GM18951 (cell line): Measurements from ENCODE around the gene PRPSAP2.

Experiments
- POLR2A ChIP-seq: IDR thresholded peaks from 4 replicates; pipeline ENCODE4 v1.6.1; 2011; ENCODE audit warnings: mild to moderate bottlenecking; ENCODE audit not compliant: insufficient read length, insufficient read depth; ENCODE audit errors: extremely low read depth
- in situ Hi-C: fragments of 300-500 bp; cut with MboI; formaldehyde crosslinking; loops from one replicate; pipeline ENCODE4 v1.12.0; 2022; ENCODE audit warnings: low sequenced_read_pairs, mixed read lengths, inconsistent platforms; ENCODE audit not compliant: unreplicated experiment

Gene PRPSAP2

DNA sequence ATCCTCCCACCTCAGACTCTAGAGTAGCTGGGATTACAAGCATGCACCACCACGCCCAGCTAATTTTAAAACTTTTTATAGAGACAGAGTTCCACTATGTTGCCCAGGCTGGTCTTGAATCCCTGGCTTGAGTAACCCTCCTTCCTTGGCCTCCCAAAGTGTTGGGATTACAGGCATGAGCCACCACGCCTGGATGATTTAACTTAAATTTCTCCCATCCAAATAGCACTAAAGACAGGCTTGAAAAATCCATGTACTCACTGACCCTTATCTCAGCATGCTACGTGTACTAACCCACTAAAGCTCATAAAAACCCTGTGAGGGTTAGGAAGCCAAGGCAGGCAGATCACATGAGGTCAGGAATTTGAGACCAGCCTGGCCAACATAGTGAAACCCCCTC, 98.7 kb downstream of the PRPSAP2 start:
- in situ Hi-C loops, result no loop called here
- no peak for TF ChIP-seq POLR2A

DNA sequence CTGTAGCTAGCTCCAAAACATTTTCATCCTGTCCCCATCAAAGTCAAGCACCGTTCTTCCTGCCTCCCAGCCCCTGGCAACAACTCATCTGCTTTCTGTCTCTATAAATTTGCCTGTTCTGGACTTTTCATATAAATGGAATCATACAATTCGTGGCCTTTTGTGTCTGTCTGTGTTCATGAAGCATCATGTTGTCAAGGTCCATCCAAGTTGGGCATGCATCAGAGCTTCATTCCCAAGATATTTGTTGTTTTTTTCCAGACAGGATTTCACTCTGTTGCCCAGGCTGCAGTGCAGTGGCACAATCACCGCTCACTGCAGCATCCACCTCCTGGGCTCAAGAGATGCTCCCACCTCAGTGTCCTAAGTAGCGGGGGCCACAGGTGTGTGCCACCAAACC, 99.9 kb downstream of the PRPSAP2 start:
- in situ Hi-C loops, result no loop called here
- no peak for TF ChIP-seq POLR2A

DNA sequence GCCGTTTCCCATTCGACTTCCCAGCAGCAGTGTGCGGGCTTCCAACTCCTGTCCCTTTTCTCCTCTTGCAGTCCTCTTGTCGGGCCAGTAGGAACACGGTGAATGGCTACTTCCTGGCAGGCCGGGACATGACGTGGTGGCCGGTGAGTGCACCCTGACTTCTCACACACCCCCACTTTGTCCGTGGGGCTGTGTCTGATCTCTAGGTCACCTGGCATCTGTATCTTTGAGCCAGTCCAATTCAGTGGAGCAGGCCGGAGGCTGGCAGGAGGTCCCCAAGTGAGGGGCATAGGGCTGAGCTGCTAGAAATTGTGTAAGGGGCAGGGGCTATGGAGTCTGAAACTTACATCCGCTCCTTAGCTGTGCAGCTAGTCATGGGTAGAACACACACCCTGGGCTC, 100.7 kb downstream of the PRPSAP2 start:
- in situ Hi-C loops, result no loop called here

DNA sequence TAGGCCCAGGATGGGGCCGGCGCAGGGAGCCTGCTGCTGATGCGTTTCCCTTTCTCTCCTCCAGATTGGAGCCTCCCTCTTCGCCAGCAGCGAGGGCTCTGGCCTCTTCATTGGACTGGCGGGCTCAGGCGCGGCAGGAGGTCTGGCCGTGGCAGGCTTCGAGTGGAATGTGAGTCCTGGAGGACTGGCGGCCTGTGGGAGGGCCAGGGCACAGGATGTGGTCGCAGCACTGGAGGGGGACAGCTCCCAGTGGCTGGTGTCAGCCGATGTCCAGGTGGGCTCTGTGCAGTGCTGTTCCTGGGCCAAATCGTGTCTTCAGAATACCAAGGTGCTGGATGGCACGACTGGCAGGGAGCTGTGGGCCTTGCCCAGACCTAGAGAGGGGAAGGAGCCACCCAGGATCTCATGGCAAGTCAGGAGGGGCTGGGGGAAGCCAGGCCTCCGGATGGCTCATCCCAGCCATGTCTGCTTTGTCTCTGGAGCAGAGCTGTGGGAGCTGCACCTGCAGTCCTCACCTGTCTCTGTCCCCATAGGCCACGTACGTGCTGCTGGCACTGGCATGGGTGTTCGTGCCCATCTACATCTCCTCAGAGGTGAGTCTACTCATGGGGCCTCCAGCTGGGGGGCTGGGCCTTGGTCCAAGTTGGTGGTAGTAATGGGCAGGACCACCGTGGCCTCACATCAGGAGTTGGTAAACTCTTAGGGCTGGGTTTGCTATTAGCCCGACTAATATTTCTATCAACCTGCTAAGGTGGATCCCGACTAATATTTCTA, 101.3 kb downstream of the PRPSAP2 start:
- in situ Hi-C loops, result no loop called here
- no peak for TF ChIP-seq POLR2A

More for the DNA sequence above, 100.7 kb downstream of the PRPSAP2 start:
- no peak for TF ChIP-seq POLR2A

DNA sequence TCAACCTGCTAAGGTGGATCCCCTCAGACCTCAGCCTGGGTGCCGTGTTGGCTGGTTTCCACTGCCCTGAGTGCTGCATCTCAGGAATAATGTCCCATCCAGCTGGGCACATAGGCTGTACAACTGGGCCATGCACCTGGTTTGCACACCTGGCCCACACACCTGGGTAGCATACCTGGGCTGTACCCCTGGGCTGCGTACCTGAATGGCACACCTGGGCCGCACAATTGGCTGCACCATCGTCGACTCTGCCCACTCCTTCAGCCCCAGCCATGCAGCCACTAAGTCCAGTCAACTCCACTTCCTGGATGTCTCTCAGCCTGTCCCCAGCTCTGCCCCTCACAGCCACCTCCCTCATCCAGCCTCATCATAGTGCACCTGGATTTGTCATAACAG, 101.9 kb downstream of the PRPSAP2 start:
- in situ Hi-C loops, result no loop called here

DNA sequence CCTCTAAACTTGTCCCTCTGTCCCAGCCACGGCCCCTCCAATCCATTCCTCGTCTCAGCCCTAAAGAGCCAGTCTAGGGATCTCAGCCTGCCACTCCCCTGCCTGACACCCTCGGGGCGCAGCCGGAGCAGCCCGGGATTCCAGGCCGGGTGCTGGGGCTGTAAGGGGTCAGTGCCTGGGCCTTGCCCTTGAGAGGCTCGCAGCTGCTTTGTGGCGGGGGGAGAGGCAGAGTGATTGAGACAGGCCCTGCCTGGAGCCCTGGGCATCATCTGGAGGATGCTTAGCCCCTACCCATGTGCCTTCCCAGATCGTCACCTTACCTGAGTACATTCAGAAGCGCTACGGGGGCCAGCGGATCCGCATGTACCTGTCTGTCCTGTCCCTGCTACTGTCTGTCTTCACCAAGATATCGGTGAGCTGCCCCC, 102.3 kb downstream of the PRPSAP2 start:
- in situ Hi-C loops, result no loop called here
- TF ChIP-seq POLR2A, result no peak

More for the DNA sequence above, 101.9 kb downstream of the PRPSAP2 start:
- TF ChIP-seq POLR2A, result no peak

DNA sequence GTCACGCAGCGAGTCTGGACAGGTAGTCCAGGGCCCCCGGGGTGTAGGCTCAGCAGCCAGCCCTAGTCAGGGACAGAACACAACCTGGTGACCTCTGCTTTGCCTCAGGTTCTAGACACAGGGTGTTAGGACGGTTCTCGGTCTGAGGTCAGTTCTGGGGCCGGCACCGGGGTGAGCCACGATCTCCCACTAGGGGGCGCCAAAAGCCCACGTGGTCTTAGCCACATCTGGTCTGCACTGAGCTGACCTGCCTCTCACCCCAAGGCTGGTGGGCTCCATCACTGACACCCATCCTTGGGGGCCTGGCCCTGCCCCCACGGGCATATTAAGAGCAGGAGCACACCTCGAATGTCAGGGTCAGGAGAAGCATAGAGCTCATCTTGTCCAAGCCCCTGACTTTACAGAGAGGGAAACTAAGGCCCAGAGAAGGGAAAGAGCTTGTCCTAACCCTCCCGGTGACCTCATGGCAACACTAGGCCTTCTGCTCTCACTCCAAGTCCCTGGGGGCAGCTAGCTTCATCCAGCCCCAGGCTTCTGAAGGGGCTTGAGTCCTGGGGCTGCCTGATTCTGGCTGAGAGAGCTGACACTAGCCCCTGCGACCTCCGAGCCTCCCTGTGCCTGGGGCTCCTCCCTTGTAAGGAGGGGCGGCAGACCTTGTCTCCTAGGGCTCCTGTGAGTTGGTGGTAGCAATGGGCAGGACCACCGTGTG, 103.0 kb downstream of the PRPSAP2 start:
- in situ Hi-C loops, result no loop called here
- TF ChIP-seq POLR2A, result no peak

DNA sequence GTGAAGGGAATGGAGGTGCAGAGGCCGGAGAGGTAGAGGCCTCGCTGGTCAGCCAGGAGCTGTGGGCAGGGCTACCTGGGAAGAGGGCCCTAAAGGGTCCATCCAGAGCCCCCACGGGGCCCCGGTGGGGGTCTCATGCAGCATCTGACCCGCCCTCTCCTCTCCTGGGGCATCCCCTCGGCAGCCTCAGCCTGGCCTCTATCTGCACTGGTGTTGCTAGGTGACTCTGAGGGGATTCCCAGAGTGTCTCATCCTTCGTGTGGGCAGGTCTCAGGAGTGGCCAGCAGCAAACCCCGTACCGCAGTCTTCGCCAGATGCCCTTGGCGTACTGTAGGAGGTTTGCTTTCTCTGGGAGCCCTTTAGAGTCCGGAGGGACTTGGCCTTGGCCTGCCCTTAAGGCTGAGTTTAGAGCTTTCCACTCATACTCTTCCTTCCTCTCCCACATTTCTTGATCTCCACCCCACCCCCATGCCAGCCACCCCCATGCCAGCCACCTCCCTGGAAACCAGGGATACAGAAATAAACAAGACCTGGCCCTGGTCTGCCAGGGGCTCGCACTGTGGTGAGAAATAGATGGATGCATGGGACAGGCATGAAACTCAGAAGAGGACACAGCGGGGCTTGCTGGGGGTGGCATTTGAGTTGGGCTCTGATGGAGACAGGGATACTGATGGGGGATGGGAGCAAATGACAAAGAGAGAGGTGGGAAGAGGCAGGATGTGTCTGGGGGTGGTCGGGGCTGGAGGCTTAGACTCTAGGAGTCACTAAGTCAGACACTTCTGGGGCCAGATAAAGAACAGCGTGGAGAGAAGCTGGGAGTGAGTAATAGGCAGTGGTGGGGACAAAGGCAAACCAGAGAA, 103.9 kb downstream of the PRPSAP2 start:
- TF ChIP-seq POLR2A, result no peak
- in situ Hi-C loops, result no loop called here

DNA sequence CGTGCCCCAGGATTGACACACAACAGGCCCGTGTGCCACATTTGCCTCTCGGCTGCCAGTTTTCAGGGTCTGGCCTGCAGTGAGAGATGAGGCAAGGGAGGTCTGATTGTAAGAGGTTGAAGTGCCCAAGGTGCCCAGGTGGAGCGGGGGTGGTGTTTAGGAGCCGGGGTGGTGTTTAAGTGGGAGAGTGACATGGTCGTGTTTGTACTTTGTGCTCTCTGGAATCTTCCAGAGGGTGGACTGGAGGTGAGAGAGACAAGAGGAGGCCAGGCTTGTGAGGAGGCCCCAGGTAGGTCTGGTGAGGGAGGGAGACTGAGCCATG, 104.5 kb downstream of the PRPSAP2 start:
- in situ Hi-C loops, result no loop called here

DNA sequence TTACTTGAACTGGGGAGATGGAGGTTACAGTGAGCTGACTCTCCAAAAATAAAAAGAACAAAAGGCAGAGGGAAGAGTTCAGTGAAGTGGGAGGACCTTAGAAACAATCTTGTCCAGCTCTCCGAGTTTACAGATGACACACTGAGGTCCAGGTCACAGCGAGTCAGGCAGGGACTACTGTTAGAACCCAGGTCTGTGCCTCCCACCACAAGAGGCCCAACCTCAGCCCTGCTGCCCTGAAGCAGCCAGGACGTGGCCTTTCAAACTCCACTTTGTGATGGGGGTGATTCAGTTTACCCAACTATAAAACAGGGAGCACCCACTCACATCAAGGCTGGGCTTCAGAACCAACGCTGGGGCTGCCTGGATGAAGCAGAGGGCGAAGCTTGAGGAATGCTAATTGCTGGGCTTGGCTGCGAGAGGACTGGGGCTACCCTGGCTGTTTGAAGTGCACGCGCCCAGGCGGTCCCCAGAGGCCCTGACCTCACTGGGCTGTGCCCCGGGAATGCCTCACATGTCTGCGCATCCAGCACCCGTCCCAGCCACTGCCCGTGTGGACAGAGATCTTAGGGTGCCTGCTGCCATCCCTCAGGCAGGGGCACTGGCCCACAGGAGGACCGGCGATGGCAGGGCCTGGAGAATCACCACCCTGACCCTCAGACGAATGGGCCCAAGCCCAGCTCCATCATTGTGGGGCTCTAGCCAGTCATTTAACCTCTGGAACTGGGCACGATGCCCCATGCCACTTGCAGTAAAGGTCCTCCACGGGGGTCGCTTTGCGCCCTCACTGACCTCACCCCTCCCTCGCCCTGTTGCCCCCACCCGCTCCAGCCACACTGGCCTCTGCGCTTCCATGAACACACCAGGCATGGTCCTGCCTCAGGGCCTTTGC, 105.4 kb downstream of the PRPSAP2 start:
- in situ Hi-C loops, result no loop called here
- no peak for TF ChIP-seq POLR2A

More for the DNA sequence above, 104.5 kb downstream of the PRPSAP2 start:
- TF ChIP-seq POLR2A, result no peak

DNA sequence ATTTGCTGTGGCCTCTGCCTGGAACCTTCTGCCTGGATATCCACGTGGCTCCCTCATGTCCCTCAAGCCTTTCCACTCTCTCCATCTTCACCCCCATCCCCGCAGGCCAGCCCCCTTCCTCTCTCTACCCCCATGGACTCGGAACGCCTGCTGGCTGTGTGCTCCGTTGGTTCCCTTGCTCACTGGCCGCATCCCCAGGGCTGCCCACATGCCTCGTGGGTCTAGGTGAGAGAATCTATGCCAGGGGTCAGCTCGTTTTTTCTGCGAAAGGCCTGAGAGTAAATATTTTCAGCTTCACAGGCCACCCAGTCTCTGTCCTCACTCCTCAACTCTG, 106.1 kb downstream of the PRPSAP2 start:
- in situ Hi-C loops, result no loop called here
- no peak for TF ChIP-seq POLR2A

DNA sequence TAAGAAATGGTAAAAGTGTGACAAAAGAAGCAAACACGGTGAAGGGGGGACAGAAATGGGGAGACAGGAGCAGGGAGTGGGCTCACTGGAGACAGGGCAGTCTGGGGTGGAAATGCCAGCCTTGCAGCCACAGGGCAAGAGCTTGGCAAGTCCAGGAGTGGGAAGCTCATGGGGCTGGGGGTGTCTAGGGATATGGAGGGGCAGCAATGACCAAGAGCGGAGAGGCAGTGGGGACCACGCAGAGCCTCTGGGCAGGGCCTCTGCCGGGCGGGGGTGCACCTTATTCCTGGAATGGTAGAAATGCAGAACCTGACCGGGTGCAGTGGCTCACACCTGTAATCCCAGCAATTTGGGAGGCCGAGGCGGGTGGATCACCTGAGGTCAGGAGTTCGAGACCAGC, 106.6 kb downstream of the PRPSAP2 start:
- in situ Hi-C loops, result no loop called here
- no peak for TF ChIP-seq POLR2A
